ENCODE measurements around the gene GALR2.

- no peak for TF ChIP-seq CTCF (optimal IDR thresholded peaks at IDR 0.05 in 1 of 3, IDR thresholded peaks at IDR 0.05 in 1 of 3, conservative IDR thresholded peaks at IDR 0.05 in 1 of 3; ENCODE audit: extremely low read depth in 1 of 3, insufficient read depth in 2 of 3, low read length in 3 of 3)
- no peak for TF ChIP-seq EZH2 (IDR thresholded peaks at IDR 0.05; ENCODE audit: low read length)
These were observed 14.4 kb downstream of the GALR2 start for GRCh38 chr17:76088868-76089576.
